ENCODE data around the gene ZNF143. TPM values are rescaled to one million over a fixed set of nuclear protein-coding genes. Genes with fewer than 3 reads are reported as not detected.

ZNF143 gene
- total and polyA plus RNA-seq, 2 of the 13 experiments (the other 11 are each of a cell fraction or from before 2014, with no cell fraction given): 22.4 to 35.6 TPM

DNA sequence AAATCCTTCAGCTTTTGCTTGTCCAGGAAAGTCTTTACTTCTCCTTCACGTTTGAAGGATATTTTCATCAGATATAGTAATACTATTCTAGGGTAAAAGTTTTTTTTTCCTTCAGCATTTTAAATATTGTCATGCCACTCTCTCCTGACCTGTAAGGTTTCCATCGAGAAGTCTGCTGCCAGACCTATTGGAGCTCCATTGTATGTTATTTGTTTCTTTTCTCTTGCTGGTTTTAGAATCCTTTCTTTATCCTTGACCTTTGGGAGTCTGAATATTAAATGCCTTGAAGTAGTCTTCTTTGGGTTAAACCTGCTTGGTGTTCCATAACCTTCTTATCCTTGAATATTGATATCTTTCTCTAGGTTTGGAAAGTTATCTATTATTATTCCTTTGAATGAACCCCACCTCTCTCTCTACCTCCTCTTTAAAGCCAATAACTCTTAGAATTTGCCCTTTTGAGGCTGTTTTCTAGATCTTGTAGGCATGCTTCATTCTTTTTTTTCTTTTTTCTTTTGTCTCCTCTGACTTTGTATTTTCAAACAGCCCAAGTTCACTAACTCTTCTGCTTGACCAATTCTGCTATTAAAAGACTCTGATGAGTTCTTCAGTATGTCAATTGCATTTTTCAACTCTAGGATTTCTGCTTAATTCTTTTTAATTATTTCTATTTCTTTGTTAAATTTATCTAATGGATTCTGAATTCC is 100.6 kb downstream of the ZNF143 start (continued):
- TF ChIP-seq, protein P1, sequence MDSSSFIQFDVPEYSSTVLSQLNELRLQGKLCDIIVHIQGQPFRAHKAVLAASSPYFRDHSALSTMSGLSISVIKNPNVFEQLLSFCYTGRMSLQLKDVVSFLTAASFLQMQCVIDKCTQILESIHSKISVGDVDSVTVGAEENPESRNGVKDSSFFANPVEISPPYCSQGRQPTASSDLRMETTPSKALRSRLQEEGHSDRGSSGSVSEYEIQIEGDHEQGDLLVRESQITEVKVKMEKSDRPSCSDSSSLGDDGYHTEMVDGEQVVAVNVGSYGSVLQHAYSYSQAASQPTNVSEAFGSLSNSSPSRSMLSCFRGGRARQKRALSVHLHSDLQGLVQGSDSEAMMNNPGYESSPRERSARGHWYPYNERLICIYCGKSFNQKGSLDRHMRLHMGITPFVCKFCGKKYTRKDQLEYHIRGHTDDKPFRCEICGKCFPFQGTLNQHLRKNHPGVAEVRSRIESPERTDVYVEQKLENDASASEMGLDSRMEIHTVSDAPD (CRISPR knock-in tag; IDR thresholded peaks at IDR 0.05): no peak
- TF ChIP-seq, protein P2, sequence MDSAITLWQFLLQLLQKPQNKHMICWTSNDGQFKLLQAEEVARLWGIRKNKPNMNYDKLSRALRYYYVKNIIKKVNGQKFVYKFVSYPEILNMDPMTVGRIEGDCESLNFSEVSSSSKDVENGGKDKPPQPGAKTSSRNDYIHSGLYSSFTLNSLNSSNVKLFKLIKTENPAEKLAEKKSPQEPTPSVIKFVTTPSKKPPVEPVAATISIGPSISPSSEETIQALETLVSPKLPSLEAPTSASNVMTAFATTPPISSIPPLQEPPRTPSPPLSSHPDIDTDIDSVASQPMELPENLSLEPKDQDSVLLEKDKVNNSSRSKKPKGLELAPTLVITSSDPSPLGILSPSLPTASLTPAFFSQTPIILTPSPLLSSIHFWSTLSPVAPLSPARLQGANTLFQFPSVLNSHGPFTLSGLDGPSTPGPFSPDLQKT (CRISPR knock-in tag; IDR thresholded peaks at IDR 0.05; ENCODE audit: borderline replicate concordance): no peak
- TF ChIP-seq LCORL (IDR thresholded peaks at IDR 0.05) (no peak), LCORL (CRISPR knock-in tag; IDR thresholded peaks at IDR 0.05) (no peak), ZNF446 (CRISPR knock-in tag; IDR thresholded peaks at IDR 0.05) (no peak), ATAD3A (CRISPR knock-in tag; IDR thresholded peaks at IDR 0.05) (no peak), ZNF430 (CRISPR knock-in tag; IDR thresholded peaks at IDR 0.05) (no peak), HOXA3 (CRISPR knock-in tag; IDR thresholded peaks at IDR 0.05) (no peak)
- TF ChIP-seq, protein P3, sequence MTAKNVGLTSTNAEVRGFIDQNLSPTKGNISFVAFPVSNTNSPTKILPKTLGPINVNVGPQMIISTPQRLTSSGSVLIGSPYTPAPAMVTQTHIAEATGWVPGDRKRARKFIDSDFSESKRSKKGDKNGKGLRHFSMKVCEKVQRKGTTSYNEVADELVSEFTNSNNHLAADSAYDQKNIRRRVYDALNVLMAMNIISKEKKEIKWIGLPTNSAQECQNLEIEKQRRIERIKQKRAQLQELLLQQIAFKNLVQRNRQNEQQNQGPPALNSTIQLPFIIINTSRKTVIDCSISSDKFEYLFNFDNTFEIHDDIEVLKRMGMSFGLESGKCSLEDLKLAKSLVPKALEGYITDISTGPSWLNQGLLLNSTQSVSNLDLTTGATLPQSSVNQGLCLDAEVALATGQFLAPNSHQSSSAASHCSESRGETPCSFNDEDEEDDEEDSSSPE (CRISPR knock-in tag; IDR thresholded peaks at IDR 0.05): no peak
- TF ChIP-seq, protein P4, sequence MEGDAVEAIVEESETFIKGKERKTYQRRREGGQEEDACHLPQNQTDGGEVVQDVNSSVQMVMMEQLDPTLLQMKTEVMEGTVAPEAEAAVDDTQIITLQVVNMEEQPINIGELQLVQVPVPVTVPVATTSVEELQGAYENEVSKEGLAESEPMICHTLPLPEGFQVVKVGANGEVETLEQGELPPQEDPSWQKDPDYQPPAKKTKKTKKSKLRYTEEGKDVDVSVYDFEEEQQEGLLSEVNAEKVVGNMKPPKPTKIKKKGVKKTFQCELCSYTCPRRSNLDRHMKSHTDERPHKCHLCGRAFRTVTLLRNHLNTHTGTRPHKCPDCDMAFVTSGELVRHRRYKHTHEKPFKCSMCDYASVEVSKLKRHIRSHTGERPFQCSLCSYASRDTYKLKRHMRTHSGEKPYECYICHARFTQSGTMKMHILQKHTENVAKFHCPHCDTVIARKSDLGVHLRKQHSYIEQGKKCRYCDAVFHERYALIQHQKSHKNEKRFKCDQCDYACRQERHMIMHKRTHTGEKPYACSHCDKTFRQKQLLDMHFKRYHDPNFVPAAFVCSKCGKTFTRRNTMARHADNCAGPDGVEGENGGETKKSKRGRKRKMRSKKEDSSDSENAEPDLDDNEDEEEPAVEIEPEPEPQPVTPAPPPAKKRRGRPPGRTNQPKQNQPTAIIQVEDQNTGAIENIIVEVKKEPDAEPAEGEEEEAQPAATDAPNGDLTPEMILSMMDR (CRISPR knock-in tag; IDR thresholded peaks at IDR 0.05): no peak
